HepG2 (cell line): ENCODE data around the gene PDGFRA. TPM values are rescaled to one million over a fixed set of nuclear protein-coding genes. Genes with fewer than 3 reads are reported as not detected.

Experiments
- ATAC-seq: fragments of 200-7000 bp; cut with Tn5 transposase; 3 replicates; pipeline ENCODE4 v1.9.1; 2020; ENCODE audit warnings: mild to moderate bottlenecking, moderate library complexity
- BruUV-seq: library from RNA; stranded (reverse); fragments of 400-500 nt; replicated peaks from 2 replicates; lab custom pipeline; 2021; lab: Mats Ljungman, UMichigan
- CTCF ChIA-PET: fragments of 300-600 bp; formaldehyde crosslinking; extraction: SDS; loops from one replicate; lab custom pipeline; 2021; ENCODE audit warnings: low total read pairs, inconsistent platforms, low intra/inter-chr PET ratio; lab: Yijun Ruan, JAX
- POLR2A ChIA-PET: fragments of 350-600 bp; sonication (Branson Sonifier 250); formaldehyde crosslinking; loops from one replicate; lab custom pipeline; 2020; ENCODE audit warnings: antibody characterized with exemption, inconsistent platforms; lab: Yijun Ruan, JAX
- DNase-seq: peaks from one replicate; pipeline ENCODE4 v3.0.0-alpha.2; 2015; ENCODE audit warnings: low spot score
- FAIRE-seq: peaks from 3 replicates; lab custom pipeline; 2011; peaks lifted over from hg19 to GRCh38; lab: Jason Lieb, UNC
- H2AFZ ChIP-seq: one replicate; pipeline ENCODE4 v1.6.1; 2011; ENCODE audit warnings: low read length, inconsistent platforms
- H3K27ac ChIP-seq: fragments of 300-600 bp; 3 replicates; pipeline ENCODE4 v1.8.0; 2011; ENCODE audit warnings: mixed run types, mild to moderate bottlenecking, mixed read lengths, low read length, inconsistent platforms; ENCODE audit not compliant: insufficient read depth; ENCODE audit errors: extremely low read length
- H3K27me3 ChIP-seq, 2 experiments: fragments of 200-600 bp in 1 of 2; 2 replicates in 1 of 2; 3 replicates in 1 of 2; pipeline versions ENCODE4 v1.6.0 to v1.8.0; 2011; ENCODE audit warnings: low read length in 2 of 2, mild to moderate bottlenecking in 2 of 2, moderate library complexity in 2 of 2, inconsistent platforms in 1 of 2; ENCODE audit not compliant: insufficient read depth in 2 of 2, control insufficient read depth in 1 of 2
- H3K36me3 ChIP-seq, 2 experiments: fragments of 200-600 bp in 1 of 2; replicated peaks in 1 of 2; 2 replicates in 1 of 2; 3 replicates in 1 of 2; pipeline versions ENCODE4 v1.5.1 to v1.8.0; 2011; ENCODE audit warnings: low read length in 2 of 2, inconsistent platforms in 1 of 2; ENCODE audit not compliant: insufficient read depth in 2 of 2, control insufficient read depth in 1 of 2
- H3K4me1 ChIP-seq: 2 replicates; pipeline ENCODE4 v1.5.1; 2012; ENCODE audit warnings: low read length, inconsistent platforms; ENCODE audit not compliant: insufficient read depth
- H3K4me2 ChIP-seq: 2 replicates; pipeline ENCODE4 v1.6.0; 2011; ENCODE audit warnings: low read depth, low read length, inconsistent platforms
- H3K4me3 ChIP-seq, 3 experiments: fragments of 200-600 bp in 1 of 3; sonication (generic), shearing (Covaris generic) in 1 of 3; replicated peaks in 1 of 3; 2 replicates each; pipeline ENCODE4 v1.5.1; 2011 to 2016; ENCODE audit warnings: low read length in 3 of 3, inconsistent platforms in 2 of 3, low read depth in 2 of 3, mild to moderate bottlenecking in 2 of 3, control low read depth in 1 of 3, mixed read lengths in 1 of 3; ENCODE audit not compliant: insufficient read depth in 1 of 3
- H3K79me2 ChIP-seq: one replicate; pipeline ENCODE4 v1.6.1; 2011; ENCODE audit warnings: low read length, inconsistent platforms; ENCODE audit not compliant: insufficient read depth
- H3K9ac ChIP-seq: 2 replicates; pipeline ENCODE4 v1.6.0; 2011; ENCODE audit warnings: mild to moderate bottlenecking, low read depth, low read length, inconsistent platforms; ENCODE audit not compliant: insufficient read depth
- H3K9me3 ChIP-seq: 2 replicates; pipeline ENCODE4 v1.5.1; 2012; ENCODE audit warnings: mild to moderate bottlenecking, low read length
- H4K20me1 ChIP-seq: 2 replicates; pipeline ENCODE4 v1.6.0; 2011; ENCODE audit warnings: inconsistent platforms, mild to moderate bottlenecking, low read length, moderate library complexity; ENCODE audit not compliant: insufficient read depth
- DNMT3B ChIP-seq: conservative IDR thresholded peaks from 2 replicates; pipeline ENCODE4 v1.6.1; 2016; ENCODE audit warnings: missing biosample characterization, control low read depth
- HIVEP1 ChIP-seq: sonication (generic); formaldehyde crosslinking; IDR thresholded peaks from 2 replicates; pipeline ENCODE4 v1.4.0; 2020; ENCODE audit warnings: mild to moderate bottlenecking, missing genetic modification reagents
- PATZ1 ChIP-seq: sonication (generic); formaldehyde crosslinking; IDR thresholded peaks from 2 replicates; pipeline ENCODE4 v1.4.0; 2020; ENCODE audit warnings: missing genetic modification reagents
- RARG ChIP-seq: sonication (generic); formaldehyde crosslinking; IDR thresholded peaks from 2 replicates; pipeline ENCODE4 v1.4.0; 2020; ENCODE audit warnings: low read depth, mild to moderate bottlenecking, missing genetic modification reagents
- SOX5 ChIP-seq: IDR thresholded peaks from 2 replicates; pipeline ENCODE4 v1.6.1; 2016; ENCODE audit warnings: borderline replicate concordance
- ZGPAT ChIP-seq: IDR thresholded peaks from 2 replicates; pipeline ENCODE4 v1.6.1; 2016; ENCODE audit warnings: mild to moderate bottlenecking
- ZNF567 ChIP-seq: sonication (generic); formaldehyde crosslinking; IDR thresholded peaks from 2 replicates; pipeline ENCODE4 v1.8.1; 2023; ENCODE audit warnings: mild to moderate bottlenecking, missing genetic modification reagents, borderline replicate concordance
- ZNF768 ChIP-seq: sonication (generic); formaldehyde crosslinking; IDR thresholded peaks from 2 replicates; pipeline ENCODE4 v1.4.0; 2020; ENCODE audit warnings: missing genetic modification reagents
- WGBS: methylation state at CpG from one replicate; pipeline ENCODE4 v1.1.6; 2017; ENCODE audit warnings: low lambda C conversion rate; 5-methylcytosine and 5-hydroxymethylcytosine counted together
- in situ Hi-C: cut with HindIII; loops from 2 replicates; pipeline ENCODE4 v1.10.0; 2017; ENCODE audit warnings: low pct_unique_long_range_greater_than_20kb; ENCODE audit not compliant: extremely low pct_ligation_motif_present
- intact Hi-C: fragments of 100-400 bp; cut with micrococcal nuclease; formaldehyde crosslinking; loops from one replicate; pipeline ENCODE4 v1.10.0; 2022; ENCODE audit not compliant: unreplicated experiment
- polyA plus RNA-seq, 8 experiments: library from polyadenylated mRNA; depleted of rRNA in 3 of 8; stranded (reverse) in 7 of 8; unstranded in 1 of 8; fragments of >200 nt; fragmentation: Illumina TruSeq in 4 of 8; extraction: Trizol in 4 of 8; gene quantifications; 2 replicates each; pipeline versions ENCODE4 v1.2.1 to v1.2.3, GENCODE V29; 2011 to 2016; ENCODE audit warnings: low read depth in 4 of 8, missing spikeins in 1 of 8, mixed read lengths in 1 of 8; ENCODE audit not compliant: insufficient read depth in 1 of 8
- total RNA-seq, 5 experiments: library from RNA; depleted of rRNA; stranded (reverse); fragments of >200 nt; fragmentation: Illumina TruSeq; extraction: Trizol; gene quantifications; 2 replicates each; pipeline ENCODE4 v1.2.3, GENCODE V29; 2016; ENCODE audit warnings: low read depth in 1 of 5
- TF ChIP-seq, protein P1 (sequence below): sonication (generic); formaldehyde crosslinking; conservative IDR thresholded peaks from 2 replicates; pipeline ENCODE4 v1.4.0; 2020; ENCODE audit warnings: missing genetic modification reagents
- TF ChIP-seq, protein P2 (sequence below): IDR thresholded peaks from 2 replicates; pipeline ENCODE4 v1.6.1; 2018; ENCODE audit warnings: missing genetic modification reagents

PDGFRA gene
- total and polyA plus RNA-seq, 2 of the 13 experiments (the other 11 are each of a cell fraction or from before 2014, with no cell fraction given) = 0.04 TPM; not detected in 1

GRCh38 chr4:54254915-54255246, 25.8 kb downstream of the PDGFRA start:
- no peak overlapping the region for H3K4me2 ChIP-seq
- no peak overlapping the region for H2AFZ ChIP-seq
- no TSS peak for BruUV-seq
- no peaks in the 10 kb centered on the region for H3K36me3 ChIP-seq
- intact Hi-C loops = no loop called here
- no peak for ATAC-seq
- H3K4me1 ChIP-seq = peaks cover 6% of the 10 kb centered on the region; the same call in 1 of the 2 replicates
- no peaks in the 10 kb centered on the region for H3K27me3 ChIP-seq
- no peak overlapping the region for H3K27ac ChIP-seq
- peak; percentile 35; the same call in 1 of the 2 replicates for TF ChIP-seq ZNF768 (CRISPR knock-in tag)
- TF ChIP-seq, protein P1, sequence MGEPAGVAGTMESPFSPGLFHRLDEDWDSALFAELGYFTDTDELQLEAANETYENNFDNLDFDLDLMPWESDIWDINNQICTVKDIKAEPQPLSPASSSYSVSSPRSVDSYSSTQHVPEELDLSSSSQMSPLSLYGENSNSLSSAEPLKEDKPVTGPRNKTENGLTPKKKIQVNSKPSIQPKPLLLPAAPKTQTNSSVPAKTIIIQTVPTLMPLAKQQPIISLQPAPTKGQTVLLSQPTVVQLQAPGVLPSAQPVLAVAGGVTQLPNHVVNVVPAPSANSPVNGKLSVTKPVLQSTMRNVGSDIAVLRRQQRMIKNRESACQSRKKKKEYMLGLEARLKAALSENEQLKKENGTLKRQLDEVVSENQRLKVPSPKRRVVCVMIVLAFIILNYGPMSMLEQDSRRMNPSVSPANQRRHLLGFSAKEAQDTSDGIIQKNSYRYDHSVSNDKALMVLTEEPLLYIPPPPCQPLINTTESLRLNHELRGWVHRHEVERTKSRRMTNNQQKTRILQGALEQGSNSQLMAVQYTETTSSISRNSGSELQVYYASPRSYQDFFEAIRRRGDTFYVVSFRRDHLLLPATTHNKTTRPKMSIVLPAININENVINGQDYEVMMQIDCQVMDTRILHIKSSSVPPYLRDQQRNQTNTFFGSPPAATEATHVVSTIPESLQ (CRISPR knock-in tag) = no peak
- TF ChIP-seq, all 625 proteins: peak for 1
- FAIRE-seq (no peak), DNase-seq (no peak)
- WGBS = 82% methylated on average over 4 of the region's 4 CpGs
- Histone ChIP-seq H3K79me2 (no peaks in the 10 kb centered on the region), H3K4me3 (no peak overlapping the region), H3K9me3 (no peaks in the 10 kb centered on the region), H3K9ac (no peak overlapping the region), H4K20me1 (no peaks in the 10 kb centered on the region)
- in situ Hi-C loops = no loop called here
- CTCF ChIA-PET = no interaction called here
- POLR2A ChIA-PET = no interaction called here

DNA sequence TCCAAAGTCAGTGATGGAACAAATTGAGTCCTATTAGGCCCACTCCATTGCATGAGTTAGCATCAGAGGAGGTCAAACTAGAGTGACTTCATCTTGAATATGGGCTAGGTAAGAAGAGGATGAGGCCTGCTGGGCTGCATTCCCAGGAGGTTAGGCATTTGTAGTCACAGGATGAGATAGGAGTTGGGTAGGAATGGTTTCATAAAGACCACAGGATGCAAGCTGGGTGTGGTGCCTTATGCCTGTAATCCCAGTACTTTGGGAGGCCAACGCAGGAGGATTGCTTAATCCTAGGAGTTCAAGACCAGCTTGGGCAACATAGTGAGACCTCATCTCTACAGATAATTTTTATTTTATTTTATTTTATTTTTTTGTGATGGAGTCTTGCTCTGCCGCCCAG, 26.8 kb downstream of the PDGFRA start:
- intact Hi-C loops (no loop called here), in situ Hi-C loops (no loop called here)
- BruUV-seq = no TSS peak
- no peaks in the 10 kb centered on the region for H3K9me3 ChIP-seq
- ChIA-PET CTCF (no interaction called here), POLR2A (no interaction called here)
- no peak overlapping the region for H3K4me2 ChIP-seq
- 63% methylated on average over 2 of the region's 2 CpGs for WGBS
- H3K36me3 ChIP-seq = no peaks in the 10 kb centered on the region
- no peaks in the 10 kb centered on the region for H3K79me2 ChIP-seq
- H3K27me3 ChIP-seq = no peaks in the 10 kb centered on the region
- DNase-seq = no peak
- no peak overlapping the region for H3K4me3 ChIP-seq
- no peak overlapping the region for H3K27ac ChIP-seq
- no peaks in the 10 kb centered on the region for H4K20me1 ChIP-seq
- no peak overlapping the region for H2AFZ ChIP-seq
- no peak for FAIRE-seq
- peaks cover 6% of the 10 kb centered on the region; the same call in 1 of the 2 replicates for H3K4me1 ChIP-seq
- H3K9ac ChIP-seq = no peak overlapping the region
- ATAC-seq = no peak
- TF ChIP-seq, protein P2, sequence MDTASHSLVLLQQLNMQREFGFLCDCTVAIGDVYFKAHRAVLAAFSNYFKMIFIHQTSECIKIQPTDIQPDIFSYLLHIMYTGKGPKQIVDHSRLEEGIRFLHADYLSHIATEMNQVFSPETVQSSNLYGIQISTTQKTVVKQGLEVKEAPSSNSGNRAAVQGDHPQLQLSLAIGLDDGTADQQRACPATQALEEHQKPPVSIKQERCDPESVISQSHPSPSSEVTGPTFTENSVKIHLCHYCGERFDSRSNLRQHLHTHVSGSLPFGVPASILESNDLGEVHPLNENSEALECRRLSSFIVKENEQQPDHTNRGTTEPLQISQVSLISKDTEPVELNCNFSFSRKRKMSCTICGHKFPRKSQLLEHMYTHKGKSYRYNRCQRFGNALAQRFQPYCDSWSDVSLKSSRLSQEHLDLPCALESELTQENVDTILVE = no peak
- TF ChIP-seq SOX5 (CRISPR knock-in tag) (no peak), PATZ1 (no peak), DNMT3B (CRISPR knock-in tag) (no peak), RARG (CRISPR knock-in tag) (no peak), HIVEP1 (CRISPR knock-in tag) (no peak), ZGPAT (no peak), ZNF567 (CRISPR knock-in tag) (no peak)
